H1 (cell line): ENCODE data around the gene OSBPL6.

Experiments used
- CEBPB ChIP-seq: IDR thresholded peaks from 2 replicates; pipeline ENCODE4 v1.6.1; 2012; ENCODE audit warnings: low read depth, low read length
- CTCF ChIP-seq, 3 experiments: IDR thresholded peaks; 1 replicate in 2 of 3; 2 replicates in 1 of 3; pipeline versions ENCODE4 v1.5.1 to v1.6.1; 2011; ENCODE audit warnings: low read length in 3 of 3, mild to moderate bottlenecking in 3 of 3, inconsistent platforms in 2 of 3, low read depth in 1 of 3, moderate library complexity in 1 of 3; ENCODE audit not compliant: insufficient read depth in 1 of 3; ENCODE audit errors: control extremely low read depth in 1 of 3
- KDM1A ChIP-seq: fragments of 200-600, 300-600 bp; sonication (generic); IDR thresholded peaks from 2 replicates; pipeline ENCODE4 v1.7.1; 2016; ENCODE audit warnings: mild to moderate bottlenecking, low read length, borderline replicate concordance
- POLR2A ChIP-seq, 2 experiments: IDR thresholded peaks; 1 replicate in 1 of 2; 2 replicates in 1 of 2; pipeline ENCODE4 v1.6.1; 2011; ENCODE audit warnings: low read depth in 2 of 2, low read length in 2 of 2, mild to moderate bottlenecking in 2 of 2; ENCODE audit errors: control extremely low read depth in 1 of 2
- POLR2AphosphoS5 ChIP-seq: IDR thresholded peaks from 2 replicates; pipeline ENCODE4 v1.6.1; 2011; ENCODE audit warnings: low read depth, low read length
- POU5F1 ChIP-seq: IDR thresholded peaks from 2 replicates; pipeline ENCODE4 v1.6.1; 2011; ENCODE audit warnings: low read depth, mild to moderate bottlenecking, low read length, moderate library complexity
- RFX5 ChIP-seq: IDR thresholded peaks from 2 replicates; pipeline ENCODE4 v1.6.1; 2011; ENCODE audit warnings: low read depth, low read length, improper control_type of control experiment, borderline replicate concordance
- SP1 ChIP-seq: IDR thresholded peaks from 2 replicates; pipeline ENCODE4 v1.6.1; 2011; ENCODE audit warnings: low read depth, low read length

- TF ChIP-seq SP1 (no peak), CEBPB (no peak), CTCF (IDR thresholded peaks at IDR 0.05; ENCODE audit: control extremely low read depth in 1 of 3, insufficient read depth in 1 of 3, low read depth in 1 of 3, low read length in 3 of 3) (no peak), POLR2A (IDR thresholded peaks at IDR 0.05; ENCODE audit: control extremely low read depth in 1 of 2, low read depth in 2 of 2, low read length in 2 of 2) (no peak), POLR2AphosphoS5 (no peak), POU5F1 (no peak), RFX5 (no peak), KDM1A (no peak)
These were observed 48.2 kb downstream of the OSBPL6 start for GRCh38 chr2:178242552-178242883.
